Activated CD4-positive, alpha-beta T cell treated with anti-CD3 and anti-CD28 coated beads, Interleukin-2, amount 10 ng/mL, durations not matched to agents 24 days and 14 days (primary cell): ENCODE data around the gene STARD4. TPM values are rescaled to one million over a fixed set of nuclear protein-coding genes. Genes with fewer than 3 reads are reported as not detected.

ENCODE experiments used
- DNase-seq: peaks from one replicate; pipeline ENCODE4 v3.0.0; 2022
- H3K27ac Mint-ChIP-seq: one replicate; pipeline ENCODE4 v1.8.0; 2022; ENCODE audit warnings: mild to moderate bottlenecking, mixed read lengths
- H3K27me3 Mint-ChIP-seq: one replicate; pipeline ENCODE4 v1.8.0; 2022; ENCODE audit warnings: mixed read lengths
- H3K36me3 Mint-ChIP-seq: one replicate; pipeline ENCODE4 v1.8.0; 2022; ENCODE audit warnings: low read depth, mild to moderate bottlenecking, mixed read lengths
- H3K4me1 Mint-ChIP-seq: one replicate; pipeline ENCODE4 v1.8.0; 2021; ENCODE audit warnings: mixed read lengths
- H3K4me3 Mint-ChIP-seq: one replicate; pipeline ENCODE4 v1.8.0; 2022; ENCODE audit warnings: mild to moderate bottlenecking, moderate library complexity, mixed read lengths
- H3K9me3 Mint-ChIP-seq: one replicate; pipeline ENCODE4 v1.8.0; 2021; ENCODE audit warnings: mixed read lengths
- intact Hi-C: fragments of 100-400 bp; cut with micrococcal nuclease; formaldehyde crosslinking; loops from one replicate; pipeline ENCODE4 v1.15.1; 2023
- total RNA-seq: library from RNA; stranded (reverse); gene quantifications from 2 replicates; pipeline ENCODE4 v1.2.3, GENCODE V29; 2022

STARD4 gene
- total RNA-seq, 1 donor from 2014 or later = 122 TPM

DNA sequence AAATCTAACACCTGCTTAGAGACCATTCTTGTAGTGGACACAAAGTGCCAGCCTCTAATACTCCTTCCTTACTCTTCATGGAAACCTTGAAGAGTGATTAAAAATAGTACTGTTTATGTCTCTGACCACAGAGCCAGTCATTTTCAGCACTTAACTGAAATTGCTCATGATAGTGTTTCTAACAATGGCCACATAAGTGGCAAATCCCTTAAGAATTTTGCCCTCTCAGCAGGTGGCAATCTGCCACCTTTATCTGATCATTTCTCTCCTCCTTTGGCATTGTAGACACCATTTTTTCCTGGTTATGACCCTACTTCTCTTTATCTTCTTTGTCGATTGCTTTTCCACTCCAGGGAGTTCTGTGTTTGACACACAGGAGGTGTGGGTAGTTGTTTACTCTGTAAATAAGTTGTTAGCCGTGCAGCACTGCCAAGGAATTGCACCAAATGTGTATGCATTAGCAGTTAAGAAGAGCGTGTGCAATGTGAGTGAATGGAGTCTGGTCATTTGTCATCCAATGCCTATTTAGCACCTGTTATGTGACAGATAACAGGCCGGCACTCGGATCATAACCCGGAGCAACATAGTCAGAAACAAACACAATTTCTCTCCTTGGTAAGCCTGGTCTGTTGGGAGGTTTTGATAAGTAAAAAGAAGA lies 36.8 kb upstream of the STARD4 start:
- Mint-ChIP-seq H3K27ac (no peak overlapping the region), H3K27me3 (peaks cover 9% of the 10 kb centered on the region), H3K36me3 (no peaks in the 10 kb centered on the region), H3K4me1 (peaks cover 38% of the 10 kb centered on the region), H3K9me3 (no peaks in the 10 kb centered on the region), H3K4me3 (no peak overlapping the region)
- no peak for DNase-seq
- intact Hi-C loops = no loop called here

DNA sequence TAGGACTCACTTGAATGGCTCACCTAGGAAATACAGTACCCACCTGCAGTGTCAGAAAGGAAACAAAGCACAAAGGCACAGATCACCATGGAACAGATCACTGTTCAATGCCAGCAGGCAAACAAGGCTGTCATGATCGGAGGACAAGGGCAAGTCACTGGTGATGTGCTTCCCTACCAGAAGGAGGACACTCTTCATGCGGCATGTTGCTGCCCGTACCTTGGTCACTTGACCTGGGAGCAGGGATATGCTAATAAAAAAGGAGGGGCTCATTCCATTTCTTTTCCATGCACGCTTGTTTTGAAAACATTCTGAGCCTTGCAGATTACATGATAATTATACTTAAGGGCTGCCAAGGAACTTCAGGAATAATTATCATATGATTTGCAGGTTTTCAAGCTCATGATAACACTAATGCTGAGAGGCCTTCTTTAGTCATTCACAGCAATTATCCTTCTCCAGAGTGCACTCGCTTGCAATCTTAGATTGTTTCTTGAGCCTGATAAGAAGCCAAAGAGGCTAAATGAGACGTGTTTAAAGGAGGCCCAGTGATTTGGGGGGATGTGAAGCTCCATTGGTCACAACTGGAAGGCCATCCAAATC lies 36.1 kb upstream of the STARD4 start:
- intact Hi-C loops = no loop called here
- no peaks in the 10 kb centered on the region for H3K9me3 Mint-ChIP-seq
- H3K27me3 Mint-ChIP-seq = peaks cover 9% of the 10 kb centered on the region
- peaks cover 34% of the 10 kb centered on the region for H3K4me1 Mint-ChIP-seq
- H3K4me3 Mint-ChIP-seq = no peak overlapping the region
- no peaks in the 10 kb centered on the region for H3K36me3 Mint-ChIP-seq
- H3K27ac Mint-ChIP-seq = no peak overlapping the region
- DNase-seq = no peak

DNA sequence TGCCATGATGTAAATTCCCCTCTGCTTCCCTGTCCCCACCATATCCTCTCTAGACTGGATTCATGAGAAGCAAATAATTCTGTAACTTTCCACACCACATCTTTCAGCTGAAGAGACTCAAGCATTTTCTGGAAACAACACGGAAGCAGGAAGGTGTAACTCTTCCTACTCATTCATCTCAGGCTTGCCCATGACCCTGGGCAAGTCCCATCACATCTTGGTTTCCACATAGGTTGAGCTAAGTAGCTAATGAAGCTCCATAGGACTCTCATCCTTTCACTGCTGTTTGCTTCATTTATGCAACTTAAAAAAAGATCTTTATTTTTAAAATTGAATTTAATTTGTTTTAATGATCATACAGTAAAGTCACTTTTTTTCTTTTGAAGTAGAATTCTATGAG lies 32.7 kb upstream of the STARD4 start:
- Mint-ChIP-seq H3K27me3 (peaks cover 31% of the 10 kb centered on the region), H3K27ac (no peak overlapping the region), H3K36me3 (no peaks in the 10 kb centered on the region), H3K4me3 (no peak overlapping the region), H3K4me1 (peaks cover 5% of the 10 kb centered on the region), H3K9me3 (peaks cover 6% of the 10 kb centered on the region)
- intact Hi-C loops = no loop called here
- peak; percentile 33 for DNase-seq

DNA sequence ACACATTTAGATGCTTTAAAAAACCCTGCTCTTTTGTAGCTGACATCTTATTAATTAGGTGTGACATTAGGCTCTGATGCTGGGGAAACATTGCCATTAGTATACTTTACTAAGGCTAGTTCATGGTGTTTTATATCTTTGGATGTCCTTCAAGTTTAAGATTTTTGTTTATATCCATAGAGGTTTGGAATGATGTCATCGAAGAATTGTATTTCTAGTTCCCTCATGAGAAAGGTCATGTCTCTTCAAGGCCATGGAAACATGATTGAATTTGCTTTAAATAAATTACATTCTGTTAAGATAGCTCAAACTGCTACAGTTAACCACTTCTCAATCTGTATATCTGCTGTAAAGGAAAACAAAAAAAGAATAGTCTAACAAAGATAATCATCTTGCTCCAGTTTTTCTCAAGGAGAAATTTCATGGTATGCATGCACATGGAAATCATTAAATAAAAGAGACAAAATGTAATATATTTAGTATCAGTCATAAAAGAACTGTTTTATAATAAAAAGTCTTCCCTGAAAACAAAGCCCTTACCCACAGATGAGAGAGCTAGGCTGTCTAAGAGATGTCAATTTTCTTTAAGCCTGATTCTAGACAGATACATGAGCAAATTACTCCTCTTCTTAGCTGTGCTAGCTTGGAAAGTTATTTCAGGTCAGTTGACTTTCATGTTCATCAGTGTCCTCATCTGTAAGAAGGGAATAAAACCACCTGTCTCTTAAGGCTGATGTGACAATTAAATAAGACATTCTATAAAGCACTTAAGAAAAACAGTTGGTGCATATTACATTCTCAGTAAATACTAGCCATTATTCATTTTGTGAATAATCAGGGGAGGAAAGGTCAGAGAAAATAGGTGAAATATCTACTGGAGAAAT lies 25.0 kb upstream of the STARD4 start:
- peaks cover 32% of the 10 kb centered on the region for H3K27me3 Mint-ChIP-seq
- intact Hi-C loops = no loop called here
- peaks cover 13% of the 10 kb centered on the region for H3K4me1 Mint-ChIP-seq
- no peaks in the 10 kb centered on the region for H3K36me3 Mint-ChIP-seq
- no peak for DNase-seq
- H3K4me3 Mint-ChIP-seq = no peak overlapping the region
- H3K9me3 Mint-ChIP-seq = peaks cover 21% of the 10 kb centered on the region
- no peak overlapping the region for H3K27ac Mint-ChIP-seq

DNA sequence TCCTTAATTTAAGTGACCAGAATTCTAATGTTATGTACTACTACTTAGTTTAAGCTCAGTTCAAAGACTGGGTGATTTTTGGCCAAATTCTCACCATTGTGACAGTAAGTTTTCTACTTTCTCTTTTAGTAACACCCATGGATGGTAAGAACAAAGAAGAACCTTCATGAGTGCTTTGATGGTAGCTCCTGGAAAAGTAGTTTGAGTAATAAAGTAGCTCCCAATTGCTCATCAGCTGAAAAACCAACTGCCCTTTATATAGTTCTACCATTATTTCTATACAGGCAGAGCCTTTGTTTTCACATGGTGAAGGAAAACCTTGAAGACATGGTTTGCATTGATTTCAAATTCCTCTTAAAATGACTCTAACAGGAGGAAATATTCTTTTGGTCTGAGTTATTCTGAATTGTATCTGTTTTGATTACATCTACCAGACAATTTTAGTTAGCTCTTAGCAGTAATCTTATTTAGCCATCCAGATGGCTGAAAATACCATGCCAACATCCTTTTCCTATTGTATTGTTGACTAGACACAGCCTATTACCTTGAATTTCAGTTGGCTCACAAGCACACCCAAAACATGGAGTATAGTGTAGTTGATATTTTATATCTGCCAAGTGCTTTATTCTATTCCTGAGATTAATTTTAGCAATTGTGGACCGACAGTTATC lies 23.7 kb upstream of the STARD4 start:
- no peak for DNase-seq
- Mint-ChIP-seq H3K27me3 (peaks cover 22% of the 10 kb centered on the region), H3K27ac (no peak overlapping the region), H3K4me3 (no peak overlapping the region), H3K9me3 (peaks cover 21% of the 10 kb centered on the region), H3K4me1 (peaks cover 16% of the 10 kb centered on the region), H3K36me3 (no peaks in the 10 kb centered on the region)
- intact Hi-C loops = no loop called here

DNA sequence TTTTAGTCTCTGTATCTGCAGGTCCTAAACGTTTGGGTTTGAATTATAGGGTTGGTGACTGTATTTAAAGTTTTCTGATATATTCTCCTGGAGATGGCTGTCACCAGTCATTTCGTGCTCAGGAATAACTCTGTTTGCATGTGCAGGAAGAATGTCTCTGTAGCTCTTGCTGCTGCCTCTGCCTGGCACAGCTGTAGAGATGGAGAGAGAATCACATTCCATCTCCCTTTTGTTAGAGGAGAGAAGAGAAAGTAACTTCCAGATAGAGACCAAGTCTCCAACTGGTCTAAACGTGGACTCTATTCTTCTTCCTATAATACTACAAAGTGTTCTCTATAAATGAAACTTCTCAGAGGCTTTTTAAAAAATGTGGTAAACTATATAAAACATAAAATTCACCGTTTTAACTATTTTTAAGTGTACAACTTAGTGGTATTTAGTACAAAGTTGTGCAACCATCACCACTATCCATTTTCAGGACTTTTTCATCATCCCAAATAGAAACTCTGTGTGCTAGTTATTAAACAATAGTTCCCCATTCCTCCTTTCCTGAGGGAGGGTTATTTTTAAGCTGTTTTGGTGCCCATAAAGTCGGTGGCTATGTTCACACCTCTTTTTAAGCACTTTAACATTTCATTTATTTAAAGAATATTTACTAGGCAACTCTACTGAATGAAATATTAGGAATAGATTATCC lies 20.7 kb upstream of the STARD4 start:
- H3K27ac Mint-ChIP-seq = no peak overlapping the region
- intact Hi-C loops = loop anchor here (5.0 kb wide), 1 partner anchor 614 kb away; no protein-coding TSS in a partner anchor
- peaks cover 9% of the 10 kb centered on the region for H3K9me3 Mint-ChIP-seq
- H3K4me1 Mint-ChIP-seq = peaks cover 30% of the 10 kb centered on the region
- peaks cover 5% of the 10 kb centered on the region for H3K36me3 Mint-ChIP-seq
- H3K4me3 Mint-ChIP-seq = no peak overlapping the region
- DNase-seq = no peak
- peaks cover 6% of the 10 kb centered on the region for H3K27me3 Mint-ChIP-seq

DNA sequence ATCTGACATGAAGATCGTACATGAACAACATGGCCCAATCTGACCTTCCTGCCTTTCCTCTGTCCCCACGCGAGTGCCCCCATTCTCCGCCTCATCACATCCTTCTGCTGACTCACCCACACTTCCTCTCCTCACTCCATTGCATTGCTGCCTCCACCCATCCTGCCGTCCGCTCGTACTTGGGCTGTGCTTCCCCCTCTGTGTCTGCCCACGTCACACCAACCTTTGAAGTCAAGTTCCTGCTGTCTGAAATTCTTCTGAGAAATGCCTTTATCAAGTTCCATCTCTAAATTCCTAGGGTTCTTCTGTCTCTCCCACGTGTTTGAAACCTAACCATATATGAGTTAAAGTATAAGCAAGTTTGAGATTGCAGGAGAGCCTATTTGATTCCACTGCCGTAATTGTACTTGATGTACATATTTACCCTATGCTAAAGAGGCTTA lies 18.0 kb upstream of the STARD4 start:
- Mint-ChIP-seq H3K4me1 (peaks cover 28% of the 10 kb centered on the region), H3K9me3 (peaks cover 11% of the 10 kb centered on the region), H3K36me3 (peaks cover 7% of the 10 kb centered on the region), H3K27me3 (no peaks in the 10 kb centered on the region), H3K4me3 (peak overlapping the region; percentile 58), H3K27ac (peak overlapping the region; percentile 84)
- intact Hi-C loops = loop anchor here (1.0 to 5.0 kb wide), 3 partner anchors 17 to 617 kb away; partner anchors contain the start of gene NREP
- peak; percentile 95 for DNase-seq

DNA sequence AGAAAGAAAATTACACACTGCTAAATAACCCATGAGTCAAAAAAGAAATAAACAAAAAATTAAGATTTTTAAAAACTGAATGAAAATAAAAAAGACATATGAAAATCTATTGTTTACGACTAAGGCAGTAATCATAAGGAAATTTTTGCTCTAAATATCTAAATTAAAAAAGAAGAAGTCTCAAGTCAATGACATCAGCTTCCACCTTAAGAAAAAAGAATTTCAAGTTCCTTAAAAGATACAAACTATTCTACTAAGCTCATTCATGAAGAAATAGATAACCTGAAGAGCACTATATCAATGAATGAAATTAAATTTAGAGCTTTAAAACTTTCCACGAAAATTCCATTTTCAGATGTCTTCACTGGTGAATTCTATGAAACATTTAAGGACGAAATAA lies 15.7 kb upstream of the STARD4 start:
- no peaks in the 10 kb centered on the region for H3K27me3 Mint-ChIP-seq
- peaks cover 5% of the 10 kb centered on the region for H3K9me3 Mint-ChIP-seq
- H3K36me3 Mint-ChIP-seq = peaks cover 7% of the 10 kb centered on the region
- no peak for DNase-seq
- intact Hi-C loops = no loop called here
- H3K4me1 Mint-ChIP-seq = peaks cover 26% of the 10 kb centered on the region
- no peak overlapping the region for H3K27ac Mint-ChIP-seq
- H3K4me3 Mint-ChIP-seq = no peak overlapping the region

DNA sequence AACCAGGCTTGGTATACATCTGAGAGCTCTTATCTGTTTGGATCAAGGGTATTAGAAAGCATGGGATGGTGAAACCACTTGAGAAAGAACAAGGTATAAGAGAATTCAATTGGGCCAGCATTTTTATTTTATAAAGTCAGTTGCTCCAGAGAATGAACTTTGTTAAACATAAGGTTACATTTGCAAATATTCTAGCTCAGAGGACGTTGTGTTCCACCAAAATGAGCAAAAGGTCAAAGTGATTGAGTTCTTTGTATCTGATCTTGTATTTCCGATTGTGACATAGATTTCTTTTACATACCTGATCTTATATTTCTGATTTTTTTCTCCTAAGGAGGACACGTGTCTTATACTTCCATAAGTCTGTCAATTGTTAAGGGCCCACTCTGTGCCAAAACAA lies 8.6 kb upstream of the STARD4 start:
- Mint-ChIP-seq H3K27me3 (peaks cover 2% of the 10 kb centered on the region), H3K36me3 (no peaks in the 10 kb centered on the region), H3K9me3 (peaks cover 7% of the 10 kb centered on the region), H3K4me3 (no peak overlapping the region), H3K4me1 (peaks cover 12% of the 10 kb centered on the region), H3K27ac (no peak overlapping the region)
- intact Hi-C loops = no loop called here
- no peak for DNase-seq

DNA sequence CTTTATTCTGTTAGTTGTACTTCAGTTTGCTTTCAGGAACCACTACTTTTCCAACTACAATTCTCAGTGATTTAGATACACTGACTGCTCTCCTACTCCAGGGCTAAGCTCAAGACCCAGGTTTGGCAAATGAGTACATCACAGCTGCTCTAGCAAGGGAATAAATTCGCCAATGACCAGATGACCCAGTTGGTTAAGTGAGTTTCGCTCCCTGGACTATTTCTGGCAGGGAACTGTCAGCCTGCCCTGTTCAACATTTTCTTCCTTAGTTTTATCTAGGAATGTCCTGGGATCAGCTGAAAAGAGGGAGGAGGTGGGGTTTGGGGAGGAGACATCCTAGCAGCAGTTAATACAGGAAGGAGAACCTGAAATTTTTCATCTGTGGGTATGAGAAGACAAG lies 6.4 kb upstream of the STARD4 start:
- Mint-ChIP-seq H3K4me1 (peaks cover 23% of the 10 kb centered on the region), H3K36me3 (no peaks in the 10 kb centered on the region)
- intact Hi-C loops = no loop called here

DNA sequence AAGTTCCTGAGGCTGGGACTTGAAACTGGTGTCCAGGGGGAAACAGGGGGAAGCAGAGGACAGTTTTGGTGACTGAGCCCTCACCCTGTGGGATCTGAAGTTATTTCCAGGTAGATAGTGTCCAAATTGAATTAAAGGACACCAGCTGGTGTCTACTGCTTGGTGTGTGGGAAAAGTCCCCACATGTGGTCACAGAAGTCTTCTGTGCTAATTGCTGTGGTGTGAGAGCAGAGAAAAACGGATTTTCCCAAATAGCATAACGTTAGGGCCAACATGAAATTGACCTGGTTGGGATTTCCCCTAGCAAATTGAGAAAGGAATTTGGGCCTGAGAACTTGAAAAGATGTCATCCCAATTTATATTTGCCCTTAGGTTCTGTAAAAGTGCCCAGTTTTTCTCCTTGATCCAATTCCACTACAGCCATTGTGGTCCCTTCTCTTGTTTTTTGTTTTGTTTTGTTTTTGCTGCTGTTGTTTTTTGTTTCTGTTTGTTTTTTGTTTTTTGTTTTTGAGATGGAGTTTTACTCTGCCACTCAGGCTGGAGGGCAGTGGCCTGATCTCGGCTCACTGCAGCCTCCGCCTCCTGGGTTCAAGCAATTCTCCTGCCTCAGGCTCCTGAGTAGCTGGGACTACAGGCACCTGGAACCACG lies 5.6 kb upstream of the STARD4 start:
- H3K27ac Mint-ChIP-seq = no peak overlapping the region
- no peaks in the 10 kb centered on the region for H3K36me3 Mint-ChIP-seq
- intact Hi-C loops = no loop called here
- H3K4me1 Mint-ChIP-seq = peaks cover 28% of the 10 kb centered on the region
- DNase-seq = peak; percentile 37
- peaks cover 7% of the 10 kb centered on the region for H3K9me3 Mint-ChIP-seq
- H3K4me3 Mint-ChIP-seq = no peak overlapping the region
- peaks cover 2% of the 10 kb centered on the region for H3K27me3 Mint-ChIP-seq

More for the DNA sequence above, 6.4 kb upstream of the STARD4 start:
- Mint-ChIP-seq H3K27ac (no peak overlapping the region), H3K9me3 (peaks cover 7% of the 10 kb centered on the region), H3K27me3 (peaks cover 2% of the 10 kb centered on the region), H3K4me3 (no peak overlapping the region)
- peak; percentile 46 for DNase-seq

DNA sequence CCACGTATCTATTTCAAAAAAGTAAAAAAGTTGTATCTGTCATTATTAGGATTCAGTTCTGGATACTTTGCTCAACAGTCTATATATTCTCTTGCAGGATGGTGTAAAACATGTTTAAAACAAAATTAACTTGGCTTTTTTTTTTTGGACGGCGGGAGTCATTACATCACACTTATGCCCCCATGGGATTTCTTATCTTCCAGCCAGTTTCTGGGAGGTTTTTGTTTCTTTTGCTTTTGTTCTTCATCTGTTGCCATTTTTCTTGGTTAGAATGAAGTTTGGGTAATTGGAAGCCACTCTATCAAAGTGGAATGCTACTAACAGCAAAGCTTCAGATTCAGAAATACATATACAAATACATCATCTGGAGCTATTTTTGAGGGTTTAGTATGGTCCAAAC lies 1.8 kb upstream of the STARD4 start:
- H3K27ac Mint-ChIP-seq = peak overlapping the region; percentile 23
- intact Hi-C loops = loop anchor here (5.0 kb wide), 3 partner anchors 357 to 777 kb away; partner anchors contain the start of gene SLC25A46
- DNase-seq = no peak

More for the DNA sequence above, 1.8 kb upstream of the STARD4 start:
- H3K27me3 Mint-ChIP-seq = no peaks in the 10 kb centered on the region
- H3K9me3 Mint-ChIP-seq = no peaks in the 10 kb centered on the region
- peaks cover 21% of the 10 kb centered on the region for H3K36me3 Mint-ChIP-seq
- H3K4me1 Mint-ChIP-seq = peaks cover 46% of the 10 kb centered on the region
- H3K4me3 Mint-ChIP-seq = no peak overlapping the region
